K562 (cell line): ENCODE results near the gene USP12. TPM values are rescaled to one million over a fixed set of nuclear protein-coding genes. Genes with fewer than 3 reads are reported as not detected.

ENCODE experiments used
- ATAC-seq: fragments of 200-7000 bp; cut with Tn5 transposase; 3 replicates; pipeline ENCODE4 v1.9.1; 2020; ENCODE audit warnings: moderate library complexity
- BruUV-seq: library from RNA; stranded (reverse); fragments of 400-500 nt; replicated peaks from 2 replicates; lab custom pipeline; 2021; lab: Mats Ljungman, UMichigan
- CTCF ChIA-PET: fragments of 300-600 bp; formaldehyde crosslinking; extraction: SDS; loops from one replicate; lab custom pipeline; 2021; ENCODE audit warnings: low intra/inter-chr PET ratio; lab: Yijun Ruan, JAX
- POLR2A ChIA-PET: fragments of 300-600, 350-650 bp; sonication (Branson Sonifier 250); formaldehyde crosslinking; extraction: SDS; loops from one replicate; lab custom pipeline; 2021; ENCODE audit warnings: antibody characterized with exemption, inconsistent platforms; lab: Yijun Ruan, JAX
- DNase-seq, 4 experiments: peaks; one replicate each; pipeline versions ENCODE4 v3.0.0 to v3.0.0-alpha.2; 2011 to 2018; ENCODE audit warnings: low spot score in 3 of 4, mixed read lengths in 3 of 4; ENCODE audit errors: extremely low read depth in 1 of 4
- FAIRE-seq: peaks from 2 replicates; lab custom pipeline; 2011; peaks lifted over from hg19 to GRCh38; lab: Jason Lieb, UNC
- H2AFZ ChIP-seq: 2 replicates; pipeline ENCODE4 v1.6.0; 2011; ENCODE audit warnings: low read depth, low read length, control low read depth, inconsistent platforms
- H3K27ac ChIP-seq: fragments of 200-600 bp; 3 replicates; pipeline ENCODE4 v1.8.0; 2011; ENCODE audit warnings: low read depth, mild to moderate bottlenecking, control low read depth, inconsistent platforms, low read length, moderate library complexity, mixed read lengths; ENCODE audit errors: extremely low read depth
- H3K27me3 ChIP-seq, 2 experiments: fragments of 300-600 bp in 1 of 2; 2 replicates in 1 of 2; 3 replicates in 1 of 2; pipeline versions ENCODE4 v1.6.0 to v1.8.0; 2011; ENCODE audit warnings: inconsistent platforms in 2 of 2, low read length in 2 of 2, mild to moderate bottlenecking in 1 of 2, mixed read lengths in 1 of 2, moderate library complexity in 1 of 2; ENCODE audit not compliant: control insufficient read depth in 2 of 2, insufficient read depth in 2 of 2
- H3K36me3 ChIP-seq: fragments of 300-600 bp; 3 replicates; pipeline ENCODE4 v1.8.0; 2011; ENCODE audit warnings: mild to moderate bottlenecking, low read length, inconsistent platforms; ENCODE audit not compliant: control insufficient read depth, insufficient read depth
- H3K4me1 ChIP-seq, 2 experiments: fragments of 200-600 bp in 1 of 2; replicated peaks in 1 of 2; 2 replicates in 1 of 2; 3 replicates in 1 of 2; pipeline versions ENCODE4 v1.5.1 to v1.8.0; 2011; ENCODE audit warnings: inconsistent platforms in 2 of 2, low read length in 2 of 2, mild to moderate bottlenecking in 1 of 2, mixed read lengths in 1 of 2, moderate library complexity in 1 of 2; ENCODE audit not compliant: control insufficient read depth in 2 of 2, insufficient read depth in 2 of 2
- H3K4me2 ChIP-seq: 2 replicates; pipeline ENCODE4 v1.6.1; 2011; ENCODE audit warnings: low read length, control low read depth, inconsistent platforms, mixed read lengths; ENCODE audit not compliant: insufficient read depth
- H3K4me3 ChIP-seq: fragments of 200-600 bp; sonication (generic), shearing (Covaris generic); 2 replicates; pipeline ENCODE4 v1.5.1; 2016; ENCODE audit warnings: control low read depth, inconsistent platforms
- H3K79me2 ChIP-seq: fragments of 200-600 bp; 3 replicates; pipeline ENCODE4 v1.8.0; 2011; ENCODE audit warnings: low read length, inconsistent platforms; ENCODE audit not compliant: control insufficient read depth, insufficient read depth
- H3K9ac ChIP-seq, 2 experiments: 2 replicates each; pipeline versions ENCODE4 v1.6.0 to v1.6.1; 2011; ENCODE audit warnings: low read depth in 2 of 2, low read length in 2 of 2, control low read depth in 1 of 2, inconsistent platforms in 1 of 2, mild to moderate bottlenecking in 1 of 2, mixed read lengths in 1 of 2; ENCODE audit not compliant: insufficient read depth in 1 of 2
- H3K9me1 ChIP-seq: one replicate; pipeline ENCODE4 v1.6.0; 2011; ENCODE audit warnings: inconsistent platforms, mild to moderate bottlenecking, low read length, moderate library complexity; ENCODE audit not compliant: control insufficient read depth, insufficient read depth
- H3K9me3 ChIP-seq: replicated peaks from 2 replicates; pipeline ENCODE4 v1.5.1; 2011; ENCODE audit warnings: low read depth, low read length, inconsistent platforms; ENCODE audit not compliant: control insufficient read depth, insufficient read depth
- H4K20me1 ChIP-seq: replicated peaks from 2 replicates; pipeline ENCODE4 v1.6.1; 2011; ENCODE audit warnings: low read length, inconsistent platforms, mixed read lengths; ENCODE audit not compliant: control insufficient read depth, insufficient read depth
- CBFA2T2 ChIP-seq: fragments of 450-650 bp; conservative IDR thresholded peaks from 2 replicates; pipeline ENCODE4 v1.6.1; 2017; ENCODE audit warnings: mild to moderate bottlenecking
- CC2D1A ChIP-seq: fragments of 450-650 bp; IDR thresholded peaks from 2 replicates; pipeline ENCODE4 v1.6.1; 2017; ENCODE audit warnings: mild to moderate bottlenecking
- DPF2 ChIP-seq: fragments of 450-650 bp; IDR thresholded peaks from 2 replicates; pipeline ENCODE4 v1.6.1; 2016
- ID3 ChIP-seq, 2 experiments: fragments of 250-450 bp in 1 of 2; fragments of 450-650 bp in 1 of 2; sonication (Bioruptor Pico) in 1 of 2; IDR thresholded peaks; 2 replicates each; pipeline versions ENCODE4 v1.6.1 to v1.8.0; 2016 to 2021; ENCODE audit warnings: mild to moderate bottlenecking in 2 of 2, moderate library complexity in 2 of 2, missing compliant biosample characterization in 1 of 2, missing genetic modification characterization in 1 of 2
- ILK ChIP-seq: fragments of 450-650 bp; IDR thresholded peaks from 2 replicates; pipeline ENCODE4 v1.6.1; 2016; ENCODE audit warnings: missing genetic modification characterization, low read depth, mild to moderate bottlenecking, missing compliant biosample characterization, moderate library complexity, borderline replicate concordance
- MTF1 ChIP-seq: fragments of 250-450 bp; sonication (Bioruptor Pico); IDR thresholded peaks from 2 replicates; pipeline ENCODE4 v1.9.0; 2021; ENCODE audit warnings: moderate library complexity, mild to moderate bottlenecking, inconsistent platforms, borderline replicate concordance
- PHB ChIP-seq: fragments of 250-450 bp; sonication (Bioruptor Pico); IDR thresholded peaks from 2 replicates; pipeline ENCODE4 v1.5.0; 2021
- PPARD ChIP-seq: fragments of 250-450 bp; sonication (Bioruptor Pico); IDR thresholded peaks from 2 replicates; pipeline ENCODE4 v1.8.0; 2022; ENCODE audit warnings: inconsistent platforms, mild to moderate bottlenecking, moderate library complexity
- RFX7 ChIP-seq: fragments of 250-450 bp; sonication (Bioruptor Pico); IDR thresholded peaks from 2 replicates; pipeline ENCODE4 v1.5.1; 2021; ENCODE audit warnings: mild to moderate bottlenecking
- STAT6 ChIP-seq: sonication (generic); formaldehyde crosslinking; IDR thresholded peaks from 2 replicates; pipeline ENCODE4 v1.8.1; 2023; ENCODE audit warnings: mild to moderate bottlenecking, missing genetic modification reagents
- TARDBP ChIP-seq: fragments of 450-650 bp; IDR thresholded peaks from 2 replicates; pipeline ENCODE4 v1.6.1; 2016
- TGIF2 ChIP-seq: sonication (generic); formaldehyde crosslinking; IDR thresholded peaks from 2 replicates; pipeline ENCODE4 v1.8.1; 2022; ENCODE audit warnings: mild to moderate bottlenecking, missing genetic modification reagents, moderate library complexity
- ZBTB5 ChIP-seq: fragments of 450-650 bp; IDR thresholded peaks from 2 replicates; pipeline ENCODE4 v1.6.1; 2017; ENCODE audit warnings: antibody characterized with exemption
- ZNF12 ChIP-seq: sonication (generic); formaldehyde crosslinking; IDR thresholded peaks from 2 replicates; pipeline ENCODE4 v1.4.0; 2020; ENCODE audit warnings: mild to moderate bottlenecking, missing genetic modification reagents
- ZNF347 ChIP-seq: fragments of 450-650 bp; formaldehyde crosslinking; IDR thresholded peaks from 2 replicates; pipeline ENCODE4 v1.4.0; 2020; ENCODE audit warnings: low read depth, mild to moderate bottlenecking, moderate library complexity
- ZNF354B ChIP-seq: fragments of 250-450 bp; sonication (Bioruptor Pico); IDR thresholded peaks from 2 replicates; pipeline ENCODE4 v1.4.0; 2020
- ZNF699 ChIP-seq: fragments of 250-450 bp; sonication (Bioruptor Pico); IDR thresholded peaks from 2 replicates; pipeline ENCODE4 v1.8.0; 2021; ENCODE audit warnings: mild to moderate bottlenecking, moderate library complexity; ENCODE audit not compliant: insufficient replicate concordance
- ZNF77 ChIP-seq: fragments of 250-450 bp; sonication (Bioruptor Pico); IDR thresholded peaks from 2 replicates; pipeline ENCODE4 v1.5.0; 2020
- WGBS: fragments of 100-300 bp; shearing (Covaris generic); methylation state at CpG from one replicate; pipeline ENCODE4 v1.1.6; 2016; ENCODE audit warnings: low coverage, mixed read lengths; ENCODE audit not compliant: insufficient coverage; ENCODE audit errors: missing lambda C conversion rate; 5-methylcytosine and 5-hydroxymethylcytosine counted together
- in situ Hi-C: fragments of 300-500 bp; cut with MboI; formaldehyde crosslinking; loops from 4 replicates; pipeline ENCODE4 v1.15.0; 2018; ENCODE audit warnings: inconsistent platforms, mixed read lengths
- intact Hi-C: fragments of 100-400 bp; cut with micrococcal nuclease; formaldehyde crosslinking; loops from 2 replicates; pipeline ENCODE4 v1.14.2; 2022
- polyA plus RNA-seq, 8 experiments: library from polyadenylated mRNA; depleted of rRNA in 4 of 8; stranded (reverse) in 5 of 8; unstranded in 3 of 8; fragments of >200 nt; fragmentation: Nextera tagmentation in 2 of 8; fragmentation: Illumina TruSeq in 1 of 8; extraction: Ambion mirVana in 2 of 8; extraction: Trizol in 1 of 8; gene quantifications; 2 replicates each; pipeline versions ENCODE4 v1.2.1 to v1.2.3, GENCODE V29; 2011 to 2014; ENCODE audit warnings: inconsistent platforms in 1 of 8, missing spikeins in 1 of 8
- total RNA-seq, 7 experiments: library from RNA; depleted of rRNA in 6 of 7; stranded (reverse); fragments of >200 nt in 6 of 7; fragmentation: Illumina TruSeq in 2 of 7; extraction: Trizol in 2 of 7; gene quantifications; 2 replicates each; pipeline versions ENCODE4 v1.2.1 to v1.2.3, GENCODE V29; 2011 to 2021; ENCODE audit warnings: low replicate concordance in 1 of 7
- TF ChIP-seq, protein P1 (sequence below): fragments of 250-450 bp; sonication (Bioruptor Pico); IDR thresholded peaks from 2 replicates; pipeline ENCODE4 v1.4.0; 2020; ENCODE audit warnings: mild to moderate bottlenecking, moderate library complexity

The USP12 gene
- total and polyA plus RNA-seq, 9 of the 15 experiments (the other 6 are each of a cell fraction or from before 2014, with no cell fraction given) = 1.8 to 20.5 (median 13.3) TPM

DNA sequence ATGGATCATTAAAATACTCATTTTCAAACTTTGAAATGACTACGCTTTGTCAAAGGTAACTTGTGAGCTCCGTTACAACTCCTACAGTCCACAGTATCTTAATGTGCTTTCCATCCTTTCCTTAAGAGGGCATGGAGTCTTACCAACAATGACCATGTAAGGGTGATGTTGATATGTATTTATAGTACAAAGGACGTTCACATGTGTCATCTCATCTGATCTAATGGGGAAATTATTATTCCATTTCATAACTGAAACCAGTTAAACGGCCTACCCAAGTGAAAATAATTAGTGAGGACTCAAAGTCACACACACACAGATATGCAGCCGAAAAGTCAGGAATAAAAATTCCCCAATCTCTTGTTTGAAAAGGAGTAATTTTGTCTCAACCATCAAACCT, 9.6 kb downstream of the USP12 start:
- Histone ChIP-seq H4K20me1 (peaks cover 4% of the 10 kb centered on the region; the same call in 1 of the 2 replicates), H3K4me1 (peaks cover 0 to 2% of the 10 kb centered on the region in 2 experiments; a peak in 3 of 5 replicates), H3K9ac (no peak overlapping the region), H3K4me2 (no peak overlapping the region), H3K9me3 (no peaks in the 10 kb centered on the region), H3K4me3 (no peak overlapping the region), H3K9me1 (no peaks in the 10 kb centered on the region), H3K27ac (no peak overlapping the region), H3K36me3 (no peaks in the 10 kb centered on the region), H2AFZ (no peak overlapping the region), H3K79me2 (peaks cover 99% of the 10 kb centered on the region), H3K27me3 (no peaks in the 10 kb centered on the region)
- 80% methylated on average over 5 of the region's 5 CpGs for WGBS
- POLR2A ChIA-PET = interaction anchor here (0.8 to 1.0 kb wide), 2 partner anchors 24 to 41 kb away, joined by 3 read pairs; no protein-coding TSS in a partner anchor
- CTCF ChIA-PET = no interaction called here
- ATAC-seq (no peak), FAIRE-seq (no peak), DNase-seq (no peak)
- no TSS peak for BruUV-seq
- intact Hi-C loops = no loop called here
- in situ Hi-C loops = no loop called here
- no peak for TF ChIP-seq ZNF12 (CRISPR knock-in tag)
- no peak for TF ChIP-seq ZNF699 (CRISPR knock-in tag)
- no peak for TF ChIP-seq ID3 (CRISPR knock-in tag; IDR thresholded peaks at IDR 0.05)
- no peak for TF ChIP-seq ID3 (tag; IDR thresholded peaks at IDR 0.05)
- TF ChIP-seq STAT6 (CRISPR knock-in tag) = no peak
- TF ChIP-seq PHB = no peak
- TF ChIP-seq ZBTB5 = no peak
- TF ChIP-seq DPF2 = no peak
- no peak for TF ChIP-seq TGIF2
- TF ChIP-seq ZNF347 = no peak
- no peak for TF ChIP-seq ZNF77 (CRISPR knock-in tag)
- no peak for TF ChIP-seq PPARD (CRISPR knock-in tag)
- TF ChIP-seq ILK = no peak
- no peak for TF ChIP-seq CC2D1A
- no peak for TF ChIP-seq TARDBP
- no peak for TF ChIP-seq MTF1 (CRISPR knock-in tag)
- no peak for TF ChIP-seq ZNF354B
- no peak for TF ChIP-seq RFX7
- no peak for TF ChIP-seq CBFA2T2
- TF ChIP-seq, protein P1, sequence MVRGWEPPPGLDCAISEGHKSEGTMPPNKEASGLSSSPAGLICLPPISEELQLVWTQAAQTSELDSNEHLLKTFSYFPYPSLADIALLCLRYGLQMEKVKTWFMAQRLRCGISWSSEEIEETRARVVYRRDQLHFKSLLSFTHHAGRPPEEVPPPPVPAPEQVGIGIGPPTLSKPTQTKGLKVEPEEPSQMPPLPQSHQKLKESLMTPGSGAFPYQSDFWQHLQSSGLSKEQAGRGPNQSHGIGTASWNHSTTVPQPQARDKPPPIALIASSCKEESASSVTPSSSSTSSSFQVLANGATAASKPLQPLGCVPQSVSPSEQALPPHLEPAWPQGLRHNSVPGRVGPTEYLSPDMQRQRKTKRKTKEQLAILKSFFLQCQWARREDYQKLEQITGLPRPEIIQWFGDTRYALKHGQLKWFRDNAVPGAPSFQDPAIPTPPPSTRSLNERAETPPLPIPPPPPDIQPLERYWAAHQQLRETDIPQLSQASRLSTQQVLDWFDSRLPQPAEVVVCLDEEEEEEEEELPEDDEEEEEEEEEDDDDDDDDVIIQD = no peak
